ENCODE data around the gene OPA1.

Gene OPA1

GRCh38 chr3:193711523-193711963 lies 118.5 kb downstream of the OPA1 start:
- no peak for DNase-seq

GRCh38 chr3:193711964-193712598 lies 119.1 kb downstream of the OPA1 start:
- DNase-seq = no peak

GRCh38 chr3:193712938-193713337 lies 119.9 kb downstream of the OPA1 start:
- no peak for DNase-seq

GRCh38 chr3:193714523-193715137 lies 121.6 kb downstream of the OPA1 start:
- no peak for DNase-seq

GRCh38 chr3:193716150-193716549 lies 123.1 kb downstream of the OPA1 start:
- no peak for DNase-seq

- no peak for DNase-seq
Measured at GRCh38 chr3:193719735-193720134, 126.7 kb downstream of the OPA1 start.

- DNase-seq = no peak
Measured at GRCh38 chr3:193720169-193720568, 127.2 kb downstream of the OPA1 start.

GRCh38 chr3:193722566-193722965 lies 129.6 kb downstream of the OPA1 start:
- no peak for DNase-seq

- DNase-seq = no peak
Measured at GRCh38 chr3:193727089-193727488, 134.1 kb downstream of the OPA1 start.

GRCh38 chr3:193728429-193729087 lies 135.6 kb downstream of the OPA1 start:
- no peak for DNase-seq

GRCh38 chr3:193729088-193729465 lies 136.1 kb downstream of the OPA1 start:
- no peak for DNase-seq

- DNase-seq = no peak
Measured at GRCh38 chr3:193729601-193730000, 136.6 kb downstream of the OPA1 start.

GRCh38 chr3:193730511-193730910 lies 137.5 kb downstream of the OPA1 start:
- DNase-seq = no peak

GRCh38 chr3:193730976-193731375 lies 138.0 kb downstream of the OPA1 start:
- DNase-seq = no peak

GRCh38 chr3:193731656-193732055 lies 138.6 kb downstream of the OPA1 start:
- DNase-seq = no peak

GRCh38 chr3:193732391-193732790 lies 139.4 kb downstream of the OPA1 start:
- DNase-seq = no peak

- DNase-seq = no peak
Measured at GRCh38 chr3:193732827-193733226, 139.8 kb downstream of the OPA1 start.

- DNase-seq = no peak
Measured at GRCh38 chr3:193734737-193735366, 141.8 kb downstream of the OPA1 start.

GRCh38 chr3:193735850-193736249 lies 142.8 kb downstream of the OPA1 start:
- no peak for DNase-seq

GRCh38 chr3:193736616-193737015 lies 143.6 kb downstream of the OPA1 start:
- DNase-seq = no peak

- no peak for DNase-seq
Measured at GRCh38 chr3:193737191-193737751, 144.3 kb downstream of the OPA1 start.

GRCh38 chr3:193742628-193743027 lies 149.6 kb downstream of the OPA1 start:
- no peak for DNase-seq

- DNase-seq = no peak
Measured at GRCh38 chr3:193743702-193744047, 150.7 kb downstream of the OPA1 start.
